ENCODE measurements around the gene ADGRD2. TPM values are rescaled to one million over a fixed set of nuclear protein-coding genes. Genes with fewer than 3 reads are reported as not detected.

ADGRD2 gene
- total and polyA plus RNA-seq, 9 of the 15 experiments (the other 6 are each of a cell fraction or from before 2014, with no cell fraction given): not detected

- POLR2A ChIA-PET: interaction anchor here (1.1 kb wide), 1 partner anchor 10 kb away, joined by 4 read pairs; no protein-coding TSS in a partner anchor
- Histone ChIP-seq H3K27me3 (ENCODE audit: control insufficient read depth in 2 of 2, insufficient read depth in 2 of 2, low read length in 2 of 2) (peaks cover 8 to 82% of the 10 kb centered on the region in 2 experiments; a peak in 4 of 5 replicates), H3K4me3 (no peak overlapping the region), H3K9ac (ENCODE audit: insufficient read depth in 1 of 2, low read depth in 2 of 2, low read length in 2 of 2) (no peak overlapping the region; a peak in 1 of 4 replicates), H3K79me2 (ENCODE audit: control insufficient read depth, insufficient read depth, low read length) (no peaks in the 10 kb centered on the region), H3K9me3 (replicated peaks; ENCODE audit: control insufficient read depth, insufficient read depth, low read depth, low read length) (no peaks in the 10 kb centered on the region), H2AFZ (ENCODE audit: low read depth, low read length) (no peak overlapping the region), H3K36me3 (ENCODE audit: control insufficient read depth, insufficient read depth, low read length) (no peaks in the 10 kb centered on the region), H3K4me2 (ENCODE audit: insufficient read depth, low read length) (no peak overlapping the region), H3K4me1 (replicated peaks in 1 of 2; ENCODE audit: control insufficient read depth in 2 of 2, insufficient read depth in 2 of 2, low read length in 2 of 2) (peaks cover 11 to 55% of the 10 kb centered on the region in 2 experiments; a peak in 3 of 5 replicates), H3K9me1 (ENCODE audit: control insufficient read depth, insufficient read depth, low read length) (no peaks in the 10 kb centered on the region), H4K20me1 (replicated peaks; ENCODE audit: control insufficient read depth, insufficient read depth, low read length) (peaks cover 23% of the 10 kb centered on the region; the same call in 1 of the 2 replicates), H3K27ac (ENCODE audit: extremely low read depth, low read depth, low read length) (no peak overlapping the region)
- intact Hi-C loops (cut with micrococcal nuclease) (no loop called here), in situ Hi-C loops (cut with MboI) (no loop called here)
- FAIRE-seq: no peak
- BruUV-seq (replicated peaks): no TSS peak
- CTCF ChIA-PET (ENCODE audit: low intra/inter-chr PET ratio): no interaction called here
- TF ChIP-seq ZFPM2 (CRISPR knock-in tag; IDR thresholded peaks at IDR 0.05) (no peak), THRA (IDR thresholded peaks at IDR 0.05) (no peak), ATF2 (CRISPR knock-in tag; IDR thresholded peaks at IDR 0.05) (no peak), ZNF277 (CRISPR knock-in tag; IDR thresholded peaks at IDR 0.05; ENCODE audit: borderline replicate concordance) (no peak), ZNF280A (IDR thresholded peaks at IDR 0.05; ENCODE audit: low read depth, partially characterized antibody) (no peak)
- no peak for ATAC-seq
- 27% methylated on average over 15 of the region's 18 CpGs for WGBS (ENCODE audit: insufficient coverage, low coverage, missing lambda C conversion rate)
- DNase-seq (ENCODE audit: extremely low read depth in 1 of 4, low spot score in 3 of 4): no peak
Measured at GRCh38 chr9:124493794-124494479, 43.7 kb downstream of the ADGRD2 start.

Data from K562 (cell line).